HG02588 (cell line): ENCODE data around the gene ANTXRL.
"Not testable (repeated sequence)": the region's sequence is repeated elsewhere in the genome, so short reads cannot be mapped to it uniquely, and the experiment has no call there.

Source experiments
- ATAC-seq: cut with Tn5 transposase; IDR thresholded peaks from one replicate; pipeline ENCODE4 v1.9.1; 2021; ENCODE audit warnings: mild to moderate bottlenecking, moderate library complexity; ENCODE audit not compliant: unreplicated experiment

The ANTXRL gene

DNA sequence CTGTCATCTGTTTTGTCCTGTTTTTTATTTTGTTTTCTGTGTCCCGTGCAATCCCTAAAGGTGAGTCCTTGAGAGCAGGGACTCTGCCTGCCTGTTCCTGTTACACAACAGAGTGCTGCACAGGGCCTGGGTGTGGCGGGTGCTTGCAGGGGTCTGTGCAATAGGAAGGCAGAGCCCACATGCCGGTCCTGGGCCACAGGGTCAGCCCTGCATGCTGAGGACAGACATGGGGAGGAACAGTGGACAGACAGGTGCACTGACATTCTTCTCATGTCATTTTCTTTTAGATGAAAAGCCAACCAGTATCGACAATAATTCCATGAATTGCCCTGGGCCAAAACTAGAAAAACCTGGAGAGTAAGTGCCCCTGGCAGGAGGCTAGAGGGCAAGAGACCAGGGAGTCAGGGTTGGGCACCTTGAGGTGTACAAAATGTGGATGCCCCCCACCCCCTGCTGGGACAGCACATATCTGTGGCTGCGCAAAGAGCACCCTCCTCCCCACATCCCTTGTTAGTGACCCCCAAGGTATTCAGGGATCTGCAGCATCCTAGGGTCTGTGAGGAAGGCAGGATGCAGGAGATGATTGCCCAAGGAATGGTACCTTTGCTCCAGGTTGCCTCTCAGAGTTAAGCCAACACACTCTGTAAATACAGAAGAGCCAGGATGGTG is 19.9 kb downstream of the ANTXRL start:
- ATAC-seq, result no peak

- no peak for ATAC-seq
These were observed 20.7 kb downstream of the ANTXRL start for GRCh38 chr10:46307281-46308112.

GRCh38 chr10:46308113-46308415 is 21.3 kb downstream of the ANTXRL start:
- no peak for ATAC-seq

GRCh38 chr10:46308666-46309450 is 22.1 kb downstream of the ANTXRL start:
- no peak for ATAC-seq

- ATAC-seq, result no peak
These were observed 22.8 kb downstream of the ANTXRL start for GRCh38 chr10:46309511-46310142.

- ATAC-seq, result no peak
These were observed 23.3 kb downstream of the ANTXRL start for GRCh38 chr10:46310143-46310514.

GRCh38 chr10:46310851-46311250 is 24.1 kb downstream of the ANTXRL start:
- no peak for ATAC-seq

DNA sequence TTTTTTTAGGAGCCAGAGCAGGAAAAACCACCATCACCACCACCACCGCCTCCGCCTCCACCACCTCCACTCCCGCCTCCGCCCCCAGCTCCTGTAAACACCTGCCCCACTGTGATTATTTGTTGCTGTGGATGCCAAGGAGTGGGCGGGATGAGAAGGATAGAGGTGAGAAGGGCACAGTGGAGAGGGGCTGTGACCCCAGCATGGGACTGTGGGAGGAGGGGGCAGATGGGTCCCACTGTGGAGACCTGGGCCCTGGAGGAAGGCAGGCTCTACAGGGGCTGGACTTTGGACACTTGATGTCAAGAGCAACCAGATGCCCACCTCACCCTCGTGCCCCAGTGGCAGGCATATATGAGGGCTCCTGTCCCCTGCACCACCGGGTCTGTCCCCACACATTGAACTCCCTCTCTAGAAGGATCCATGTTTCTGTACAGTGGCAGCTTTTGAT is 24.7 kb downstream of the ANTXRL start:
- ATAC-seq, result no peak

GRCh38 chr10:46311961-46312431 is 25.2 kb downstream of the ANTXRL start:
- ATAC-seq, result not testable (repeated sequence)

GRCh38 chr10:46312953-46313352 is 26.2 kb downstream of the ANTXRL start:
- no peak for ATAC-seq

DNA sequence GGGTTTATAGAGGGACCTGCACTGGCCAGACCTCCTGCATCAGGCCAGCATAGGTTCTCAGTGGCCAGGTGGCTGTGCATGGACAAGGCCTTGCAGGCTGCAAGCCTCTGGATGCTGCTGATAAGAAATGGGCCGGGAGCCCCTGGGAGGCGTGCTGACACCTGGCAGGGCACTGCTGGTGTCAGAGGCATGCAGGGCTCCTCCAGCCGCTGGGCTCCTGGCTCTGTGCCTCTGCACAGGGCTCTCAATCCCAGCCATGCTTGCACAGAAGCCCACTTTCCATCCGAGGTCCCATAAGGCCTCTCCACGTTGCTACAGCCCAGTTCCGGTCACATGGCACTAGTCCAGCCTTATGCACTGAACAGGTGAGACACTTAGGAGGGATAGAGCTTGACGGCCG is 27.3 kb downstream of the ANTXRL start:
- ATAC-seq, result no peak

DNA sequence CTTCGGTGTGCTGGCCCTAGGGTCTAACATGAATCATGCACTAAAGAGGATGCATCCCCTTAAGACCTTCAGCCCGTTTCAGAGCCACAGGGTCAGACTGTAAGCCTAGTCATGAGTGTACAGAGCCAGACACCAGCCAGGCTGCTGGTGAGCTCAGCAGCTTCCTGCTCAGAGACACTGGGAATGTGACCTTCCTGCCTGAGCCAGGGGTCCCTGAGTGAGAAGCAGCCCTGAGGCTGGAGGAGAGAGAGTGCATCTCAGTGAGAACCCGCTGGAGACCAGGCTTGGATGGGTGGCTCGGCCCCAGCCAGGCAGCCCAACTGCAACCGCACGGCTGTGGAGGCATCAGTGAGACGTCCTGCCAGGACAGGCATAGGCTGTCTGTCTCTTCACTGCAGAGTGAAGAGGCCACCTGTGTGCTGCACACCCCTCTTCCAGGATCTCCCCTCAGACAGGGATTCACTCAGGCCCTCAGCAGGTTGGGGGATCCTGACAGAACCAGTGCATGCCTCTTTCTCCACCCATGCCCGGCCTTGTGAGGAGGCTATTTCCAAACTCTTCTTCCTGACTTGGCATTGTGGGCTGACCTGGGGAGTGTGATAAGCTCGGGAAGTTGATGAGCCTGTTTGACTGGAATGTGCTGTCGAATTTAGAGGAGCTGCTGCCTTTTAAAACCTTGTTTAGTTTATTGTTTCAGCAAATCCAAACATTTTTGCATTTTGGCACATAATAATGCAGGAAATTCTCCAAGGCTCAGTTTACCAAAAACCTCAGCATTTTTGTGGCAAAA is 28.5 kb downstream of the ANTXRL start:
- ATAC-seq, result not testable (repeated sequence)

DNA sequence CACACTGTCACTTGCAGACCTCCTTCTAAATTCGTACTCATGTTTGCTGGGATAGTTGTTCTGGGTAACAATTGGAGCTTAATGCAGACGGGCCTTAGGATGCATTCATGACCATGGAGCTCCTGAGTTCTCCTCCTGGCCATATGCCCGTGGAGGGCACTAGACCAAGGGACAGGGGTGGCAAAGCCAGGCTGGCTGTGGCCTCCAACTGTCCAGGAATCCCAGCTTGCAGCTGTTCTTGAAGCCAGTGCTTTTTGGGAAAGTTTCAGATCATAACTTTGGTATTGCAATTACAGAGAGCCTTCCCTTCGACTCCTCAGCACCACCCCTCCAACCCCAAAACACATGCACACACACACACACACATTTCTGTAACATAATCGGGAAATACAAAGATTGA is 30.6 kb downstream of the ANTXRL start:
- ATAC-seq, result no peak

DNA sequence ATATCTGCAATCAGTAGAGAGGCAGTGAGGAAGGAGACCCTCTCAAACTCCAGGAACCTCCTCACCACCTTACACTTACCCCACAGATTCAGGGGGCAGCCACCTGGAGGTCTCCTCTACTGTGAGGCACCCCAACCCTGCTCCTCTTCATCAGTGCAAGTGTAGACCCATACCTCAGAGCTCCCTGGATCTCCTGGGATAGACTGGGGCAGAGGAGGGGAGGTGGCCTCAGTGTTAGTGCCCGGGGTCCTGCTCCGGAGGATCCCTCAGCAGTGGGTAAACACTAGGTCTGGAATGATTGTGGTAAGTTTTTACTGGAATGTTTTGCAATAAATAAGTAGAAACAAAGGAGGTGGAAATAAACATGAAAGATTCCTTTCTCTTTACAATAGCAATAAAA is 31.1 kb downstream of the ANTXRL start:
- ATAC-seq, result no peak

DNA sequence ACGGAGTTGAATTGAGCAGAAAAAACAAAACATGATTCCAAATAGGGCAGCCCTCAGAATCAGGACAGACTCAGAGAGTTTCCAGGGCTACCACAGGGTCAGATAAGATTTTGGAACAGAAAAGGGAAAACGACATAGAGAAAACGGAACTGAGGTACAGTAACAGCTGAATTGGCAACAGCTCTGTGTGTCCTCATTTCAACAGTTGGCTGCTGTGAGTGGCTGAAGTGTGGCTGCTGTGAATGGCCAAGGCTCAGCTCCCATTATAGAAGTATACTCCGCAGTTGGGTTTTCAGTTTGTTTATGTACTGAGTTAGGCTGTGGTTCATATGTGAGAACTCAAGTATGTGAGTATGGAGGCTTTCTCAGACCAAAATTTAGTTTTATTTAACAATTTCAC is 32.0 kb downstream of the ANTXRL start:
- no peak for ATAC-seq

- ATAC-seq, result no peak
These were observed 32.6 kb downstream of the ANTXRL start for GRCh38 chr10:46319389-46319788.

DNA sequence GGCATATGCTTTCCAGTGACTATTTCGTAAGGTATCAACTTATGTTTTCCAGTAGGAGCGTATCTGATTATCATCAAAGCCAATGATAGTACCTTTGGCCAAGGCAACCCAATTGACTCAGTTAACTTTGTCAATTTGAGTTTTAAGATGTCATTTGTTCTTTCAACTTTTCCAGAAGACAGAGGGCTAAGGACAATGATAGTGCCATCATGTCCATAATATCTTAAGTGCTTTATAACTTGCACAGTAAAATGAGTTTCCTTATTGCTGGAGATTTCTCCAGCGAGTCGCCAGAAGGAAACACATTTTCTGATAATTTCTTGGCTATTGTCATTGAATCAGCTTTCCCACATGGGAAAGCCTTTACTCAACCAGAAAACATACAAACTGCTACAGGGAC is 35.0 kb downstream of the ANTXRL start:
- no peak for ATAC-seq

GRCh38 chr10:46323176-46323575 is 36.4 kb downstream of the ANTXRL start:
- ATAC-seq, result no peak

- ATAC-seq, result no peak
These were observed 38.2 kb downstream of the ANTXRL start for GRCh38 chr10:46325021-46325420.

- no peak for ATAC-seq
These were observed 39.3 kb downstream of the ANTXRL start for GRCh38 chr10:46326066-46326465.
